ENCODE data around the gene CDH4.

- TF ChIP-seq CTCF (optimal IDR thresholded peaks at IDR 0.05 in 1 of 3, IDR thresholded peaks at IDR 0.05 in 1 of 3, conservative IDR thresholded peaks at IDR 0.05 in 1 of 3; ENCODE audit: extremely low read depth in 1 of 3, insufficient read depth in 2 of 3, low read length in 3 of 3): no peak
- no peak for TF ChIP-seq EZH2 (IDR thresholded peaks at IDR 0.05; ENCODE audit: low read length)
Observed at GRCh38 chr20:61399433-61399832, 147.4 kb downstream of the CDH4 start.

All from keratinocyte (primary cell).